A673 (cell line): ENCODE data around the gene SRSF8. TPM values are rescaled to one million over a fixed set of nuclear protein-coding genes. Genes with fewer than 3 reads are reported as not detected.

Experiments
- BruUV-seq: library from RNA; stranded (reverse); fragments of 400-500 nt; replicated peaks from 2 replicates; lab custom pipeline; 2021; lab: Mats Ljungman, UMichigan
- CTCF ChIA-PET: fragments of 300-600 bp; sonication (Branson Sonifier 250); formaldehyde crosslinking; loops from one replicate; lab custom pipeline; 2022; ENCODE audit warnings: antibody characterized with exemption; lab: Charles Lee
- POLR2A ChIA-PET: fragments of 300-600 bp; sonication (Branson Sonifier 250); formaldehyde crosslinking; loops from one replicate; lab custom pipeline; 2022; ENCODE audit warnings: antibody characterized with exemption; ENCODE audit not compliant: low non-redundant PET; lab: Charles Lee
- DNase-seq: peaks from one replicate; pipeline ENCODE4 v3.0.0-alpha.2; 2015; ENCODE audit warnings: low spot score
- H3K27ac ChIP-seq: fragments of 200-600 bp; sonication (generic); 2 replicates; pipeline ENCODE4 v1.5.1; 2016; ENCODE audit warnings: mixed run types, low read depth, mild to moderate bottlenecking, mixed read lengths, antibody characterized with exemption, low read length; ENCODE audit not compliant: poor library complexity, severe bottlenecking
- H3K27me3 ChIP-seq: fragments of 200-600 bp; sonication (generic); replicated peaks from 2 replicates; pipeline ENCODE4 v1.6.1; 2017; ENCODE audit warnings: mixed run types, low read depth, mild to moderate bottlenecking, mixed read lengths, antibody characterized with exemption, low read length; ENCODE audit not compliant: insufficient read depth, poor library complexity
- H3K36me3 ChIP-seq: fragments of 200-600 bp; sonication (generic); 2 replicates; pipeline ENCODE4 v1.6.1; 2016; ENCODE audit warnings: mixed run types, mild to moderate bottlenecking, mixed read lengths, antibody characterized with exemption, low read length; ENCODE audit not compliant: insufficient read depth, poor library complexity, severe bottlenecking
- H3K4me1 ChIP-seq: fragments of 200-600 bp; sonication (generic); 2 replicates; pipeline ENCODE4 v1.6.1; 2017; ENCODE audit warnings: mixed run types, mild to moderate bottlenecking, mixed read lengths, antibody characterized with exemption, low read length; ENCODE audit not compliant: insufficient read depth, poor library complexity, severe bottlenecking
- H3K4me3 ChIP-seq: fragments of 200-600 bp; sonication (generic); 2 replicates; pipeline ENCODE4 v1.5.1; 2016; ENCODE audit warnings: low read depth, mixed run types, mild to moderate bottlenecking, mixed read lengths, low read length; ENCODE audit not compliant: poor library complexity, severe bottlenecking
- H3K9me3 ChIP-seq: fragments of 200-600 bp; sonication (generic); 2 replicates; pipeline ENCODE4 v1.6.1; 2016; ENCODE audit warnings: mixed run types, low read depth, mild to moderate bottlenecking, mixed read lengths, antibody characterized with exemption, low read length; ENCODE audit not compliant: poor library complexity, severe bottlenecking
- EZH2 ChIP-seq: fragments of 200-600 bp; sonication (generic); IDR thresholded peaks from 2 replicates; pipeline ENCODE4 v1.6.1; 2017; ENCODE audit warnings: borderline replicate concordance, low read depth, mild to moderate bottlenecking, mixed read lengths, antibody characterized with exemption, low read length; ENCODE audit not compliant: poor library complexity, severe bottlenecking
- intact Hi-C: fragments of 100-400 bp; cut with micrococcal nuclease; formaldehyde crosslinking; loops from one replicate; pipeline ENCODE4 v1.10.0; 2022; ENCODE audit not compliant: unreplicated experiment
- total RNA-seq: library from RNA; stranded (reverse); gene quantifications from 2 replicates; pipeline ENCODE4 v1.2.3, GENCODE V29; 2021
- TF ChIP-seq, protein P1 (sequence below): fragments of 300-800, 200-600 bp; sonication (generic); conservative IDR thresholded peaks from 2 replicates; pipeline ENCODE4 v1.5.1; 2017; ENCODE audit warnings: low read depth, mild to moderate bottlenecking, antibody characterized with exemption, low read length, moderate library complexity, mixed read lengths

The SRSF8 gene
- total RNA-seq, 1 experiment from 2014 or later: 22.5 TPM

DNA sequence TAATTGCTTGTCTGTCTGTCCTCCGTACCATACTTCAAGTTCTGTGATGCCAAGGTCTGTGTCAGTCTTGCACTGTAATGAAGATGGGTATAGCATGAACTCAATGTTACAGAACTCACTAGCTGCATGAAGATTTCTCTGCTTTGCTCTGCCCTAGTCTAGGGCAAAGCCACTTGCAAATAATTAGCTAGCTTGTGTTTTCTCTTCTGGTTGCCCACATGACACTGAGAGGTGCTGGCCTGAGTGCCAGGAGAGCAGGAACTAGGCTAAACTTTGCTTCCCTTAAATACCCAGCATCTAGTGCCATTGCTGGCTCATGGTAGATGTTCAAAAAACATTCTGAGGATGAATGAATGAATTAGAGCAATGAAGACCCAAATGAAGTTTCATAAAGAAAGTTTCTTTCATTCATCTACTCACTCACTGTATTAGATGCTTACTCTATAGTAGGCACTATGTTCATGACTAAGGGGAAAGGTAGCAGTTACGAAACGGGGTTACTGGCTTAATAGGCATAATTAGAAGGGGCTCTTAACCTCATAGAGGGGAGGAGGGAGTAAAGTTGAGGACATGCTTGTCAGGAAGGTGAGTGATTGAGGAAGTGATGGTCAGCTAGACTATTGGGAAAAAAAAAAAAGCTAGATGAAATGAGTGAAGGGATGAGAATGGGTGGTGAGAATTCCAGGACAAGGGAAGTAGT lies 18.5 kb downstream of the SRSF8 start:
- Histone ChIP-seq H3K27me3 (no peaks in the 10 kb centered on the region), H3K9me3 (no peaks in the 10 kb centered on the region), H3K36me3 (no peaks in the 10 kb centered on the region), H3K27ac (no peak overlapping the region), H3K4me3 (no peak overlapping the region), H3K4me1 (no peaks in the 10 kb centered on the region)
- POLR2A ChIA-PET: no interaction called here
- no peak for DNase-seq
- no peak for TF ChIP-seq EZH2
- TF ChIP-seq, protein P1, sequence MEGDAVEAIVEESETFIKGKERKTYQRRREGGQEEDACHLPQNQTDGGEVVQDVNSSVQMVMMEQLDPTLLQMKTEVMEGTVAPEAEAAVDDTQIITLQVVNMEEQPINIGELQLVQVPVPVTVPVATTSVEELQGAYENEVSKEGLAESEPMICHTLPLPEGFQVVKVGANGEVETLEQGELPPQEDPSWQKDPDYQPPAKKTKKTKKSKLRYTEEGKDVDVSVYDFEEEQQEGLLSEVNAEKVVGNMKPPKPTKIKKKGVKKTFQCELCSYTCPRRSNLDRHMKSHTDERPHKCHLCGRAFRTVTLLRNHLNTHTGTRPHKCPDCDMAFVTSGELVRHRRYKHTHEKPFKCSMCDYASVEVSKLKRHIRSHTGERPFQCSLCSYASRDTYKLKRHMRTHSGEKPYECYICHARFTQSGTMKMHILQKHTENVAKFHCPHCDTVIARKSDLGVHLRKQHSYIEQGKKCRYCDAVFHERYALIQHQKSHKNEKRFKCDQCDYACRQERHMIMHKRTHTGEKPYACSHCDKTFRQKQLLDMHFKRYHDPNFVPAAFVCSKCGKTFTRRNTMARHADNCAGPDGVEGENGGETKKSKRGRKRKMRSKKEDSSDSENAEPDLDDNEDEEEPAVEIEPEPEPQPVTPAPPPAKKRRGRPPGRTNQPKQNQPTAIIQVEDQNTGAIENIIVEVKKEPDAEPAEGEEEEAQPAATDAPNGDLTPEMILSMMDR: no peak
- intact Hi-C loops: no loop called here
- BruUV-seq: no TSS peak
- CTCF ChIA-PET: no interaction called here

DNA sequence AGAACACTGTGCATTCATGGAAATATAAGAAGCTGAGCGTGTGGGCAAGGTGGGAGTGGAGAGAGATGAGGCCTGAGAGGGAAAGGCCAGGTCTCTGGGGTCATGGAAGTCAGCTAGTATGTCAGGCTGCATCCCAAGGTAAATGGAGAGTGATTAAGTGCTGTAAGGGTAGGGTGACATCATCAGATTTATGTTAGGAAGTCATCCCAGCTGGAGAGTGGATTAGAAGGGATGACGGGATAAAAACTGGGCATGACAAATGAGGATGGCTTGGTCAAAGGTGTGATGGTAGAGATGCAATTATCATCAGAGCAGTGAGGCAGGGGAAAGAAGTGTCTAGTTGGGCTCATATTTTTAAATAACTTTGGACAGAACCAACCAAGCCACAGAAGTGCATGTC lies 19.4 kb downstream of the SRSF8 start:
- no peaks in the 10 kb centered on the region for H3K27me3 ChIP-seq
- no peaks in the 10 kb centered on the region for H3K36me3 ChIP-seq
- H3K9me3 ChIP-seq: no peaks in the 10 kb centered on the region
- no peaks in the 10 kb centered on the region for H3K4me1 ChIP-seq
- intact Hi-C loops: no loop called here
- no peak overlapping the region for H3K27ac ChIP-seq
- no peak for DNase-seq
- no peak overlapping the region for H3K4me3 ChIP-seq
- TF ChIP-seq, protein P1: no peak
- no peak for TF ChIP-seq EZH2
- POLR2A ChIA-PET: no interaction called here
- CTCF ChIA-PET: no interaction called here
- no TSS peak for BruUV-seq

DNA sequence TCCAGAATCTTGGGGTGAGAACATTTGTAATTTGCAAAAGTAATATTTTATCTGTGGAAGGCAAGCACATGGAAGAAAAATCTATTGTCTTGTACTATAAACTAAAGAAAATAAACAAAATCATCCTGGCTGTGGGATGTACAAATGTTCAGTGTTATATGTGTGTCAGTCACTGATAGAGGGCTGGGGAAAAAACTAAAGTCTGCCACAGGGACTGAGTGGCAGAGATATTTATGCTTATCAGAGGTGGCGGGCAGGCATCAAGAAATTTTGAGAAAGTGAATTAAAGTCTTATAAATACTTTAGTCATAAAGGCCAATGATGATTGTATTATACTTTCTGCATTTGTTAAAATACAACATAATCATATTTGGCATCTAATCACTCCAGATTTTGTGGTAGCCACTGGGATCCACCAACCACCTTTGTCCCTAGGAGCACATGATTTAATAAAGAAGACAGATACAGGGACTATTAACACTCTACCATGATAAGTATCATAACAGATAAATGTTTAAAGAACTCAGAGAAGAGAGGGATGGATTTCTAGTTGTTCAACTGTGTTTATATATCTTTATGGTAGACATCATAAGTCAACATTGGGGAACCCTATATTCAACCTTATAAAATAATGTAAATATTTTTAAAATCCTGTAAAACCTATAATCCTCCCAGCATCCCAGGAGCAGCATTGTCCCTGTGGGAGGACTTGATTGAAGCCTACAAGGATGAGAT lies 20.3 kb downstream of the SRSF8 start:
- TF ChIP-seq EZH2: no peak
- TF ChIP-seq, protein P1: no peak
- intact Hi-C loops: no loop called here
- no peak overlapping the region for H3K27ac ChIP-seq
- no TSS peak for BruUV-seq
- H3K4me3 ChIP-seq: no peak overlapping the region
- no peaks in the 10 kb centered on the region for H3K36me3 ChIP-seq
- DNase-seq: no peak
- no peaks in the 10 kb centered on the region for H3K4me1 ChIP-seq
- ChIA-PET POLR2A (no interaction called here), CTCF (no interaction called here)
- H3K27me3 ChIP-seq: no peaks in the 10 kb centered on the region
- H3K9me3 ChIP-seq: no peaks in the 10 kb centered on the region
